Esophagus muscularis mucosa (tissue), 3 donors: ENCODE measurements around the gene PRPF18.

Source experiments
- EP300 ChIP-seq: sonication (generic); formaldehyde crosslinking; IDR thresholded peaks from one replicate; pipeline ENCODE4 v1.6.1; 2017; ENCODE audit warnings: antibody characterized with exemption
- TF ChIP-seq, protein P1 (sequence below), 3 experiments: fragments of 200-600 bp in 2 of 3; fragments of 450-650 bp in 1 of 3; sonication (generic) in 2 of 3; IDR thresholded peaks; one replicate each; pipeline ENCODE4 v1.5.1; 2017 to 2019; ENCODE audit warnings: antibody characterized with exemption in 3 of 3, mild to moderate bottlenecking in 2 of 3, moderate library complexity in 1 of 3

- TF ChIP-seq, protein P1, sequence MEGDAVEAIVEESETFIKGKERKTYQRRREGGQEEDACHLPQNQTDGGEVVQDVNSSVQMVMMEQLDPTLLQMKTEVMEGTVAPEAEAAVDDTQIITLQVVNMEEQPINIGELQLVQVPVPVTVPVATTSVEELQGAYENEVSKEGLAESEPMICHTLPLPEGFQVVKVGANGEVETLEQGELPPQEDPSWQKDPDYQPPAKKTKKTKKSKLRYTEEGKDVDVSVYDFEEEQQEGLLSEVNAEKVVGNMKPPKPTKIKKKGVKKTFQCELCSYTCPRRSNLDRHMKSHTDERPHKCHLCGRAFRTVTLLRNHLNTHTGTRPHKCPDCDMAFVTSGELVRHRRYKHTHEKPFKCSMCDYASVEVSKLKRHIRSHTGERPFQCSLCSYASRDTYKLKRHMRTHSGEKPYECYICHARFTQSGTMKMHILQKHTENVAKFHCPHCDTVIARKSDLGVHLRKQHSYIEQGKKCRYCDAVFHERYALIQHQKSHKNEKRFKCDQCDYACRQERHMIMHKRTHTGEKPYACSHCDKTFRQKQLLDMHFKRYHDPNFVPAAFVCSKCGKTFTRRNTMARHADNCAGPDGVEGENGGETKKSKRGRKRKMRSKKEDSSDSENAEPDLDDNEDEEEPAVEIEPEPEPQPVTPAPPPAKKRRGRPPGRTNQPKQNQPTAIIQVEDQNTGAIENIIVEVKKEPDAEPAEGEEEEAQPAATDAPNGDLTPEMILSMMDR (IDR thresholded peaks at IDR 0.05) = no peak
- TF ChIP-seq EP300 = no peak
These were observed 44.8 kb downstream of the PRPF18 start for GRCh38 chr10:13631594-13631993.
